Mesodermal cell (in vitro differentiated cells): ENCODE results near the gene KLHL40.

Experiments
- H3K27ac ChIP-seq: 2 replicates; pipeline ENCODE4 v1.7.0; 2013; ENCODE audit warnings: mild to moderate bottlenecking, low read depth, low read length, moderate library complexity; ENCODE audit not compliant: severe bottlenecking
- H3K36me3 ChIP-seq: 2 replicates; pipeline ENCODE4 v1.7.1; 2013; ENCODE audit warnings: mild to moderate bottlenecking, low read length, moderate library complexity; ENCODE audit not compliant: control insufficient read depth, insufficient read depth
- H3K4me1 ChIP-seq: one replicate; pipeline ENCODE4 v1.7.1; 2013; ENCODE audit warnings: mild to moderate bottlenecking, low read length; ENCODE audit not compliant: insufficient read depth, control insufficient read depth, poor library complexity, severe bottlenecking
- H3K4me3 ChIP-seq: 2 replicates; pipeline ENCODE4 v1.7.0; 2013; ENCODE audit warnings: low read length, control low read depth, mild to moderate bottlenecking; ENCODE audit not compliant: insufficient read depth, poor library complexity, severe bottlenecking; ENCODE audit errors: extremely low read depth
- H3K9me3 ChIP-seq: 2 replicates; pipeline ENCODE4 v1.7.1; 2013; ENCODE audit warnings: mild to moderate bottlenecking, low read length, moderate library complexity; ENCODE audit not compliant: control insufficient read depth
- WGBS, 2 experiments: methylation state at CpG; one replicate each; pipeline ENCODE4 v1.1.5; 2013; ENCODE audit warnings: missing lambda C conversion rate in 2 of 2; ENCODE audit not compliant: insufficient coverage in 2 of 2; 5-methylcytosine and 5-hydroxymethylcytosine counted together

Gene KLHL40

GRCh38 chr3:42706721-42707619 lies 21.6 kb downstream of the KLHL40 start:
- Histone ChIP-seq H3K36me3 (no peaks in the 10 kb centered on the region), H3K4me1 (no peaks in the 10 kb centered on the region), H3K4me3 (no peak overlapping the region), H3K9me3 (no peaks in the 10 kb centered on the region), H3K27ac (no peak overlapping the region)
- 77 to 86% methylated on average over 6 of the region's 7 CpGs for WGBS, 2 experiments

GRCh38 chr3:42707620-42708355 lies 22.5 kb downstream of the KLHL40 start:
- no peaks in the 10 kb centered on the region for H3K4me1 ChIP-seq
- H3K27ac ChIP-seq, result no peak overlapping the region
- H3K4me3 ChIP-seq, result no peak overlapping the region
- no peaks in the 10 kb centered on the region for H3K9me3 ChIP-seq
- no peaks in the 10 kb centered on the region for H3K36me3 ChIP-seq
- 90 to 91% methylated on average over 5 to 6 of the region's 8 CpGs for WGBS, 2 experiments

GRCh38 chr3:42708611-42709151 lies 23.3 kb downstream of the KLHL40 start:
- Histone ChIP-seq H3K36me3 (no peaks in the 10 kb centered on the region), H3K4me3 (no peak overlapping the region), H3K9me3 (no peaks in the 10 kb centered on the region), H3K4me1 (no peaks in the 10 kb centered on the region), H3K27ac (no peak overlapping the region)
- 85 to 94% methylated on average over 9 to 10 of the region's 10 CpGs for WGBS, 2 experiments

- Histone ChIP-seq H3K27ac (no peak overlapping the region), H3K4me1 (no peaks in the 10 kb centered on the region), H3K36me3 (no peaks in the 10 kb centered on the region), H3K4me3 (no peak overlapping the region), H3K9me3 (no peaks in the 10 kb centered on the region)
- 90 to 93% methylated on average over 5 to 7 of the region's 10 CpGs for WGBS, 2 experiments
These were observed 24.3 kb downstream of the KLHL40 start for GRCh38 chr3:42709621-42710020.

GRCh38 chr3:42710323-42711021 lies 25.1 kb downstream of the KLHL40 start:
- no peaks in the 10 kb centered on the region for H3K36me3 ChIP-seq
- no peaks in the 10 kb centered on the region for H3K9me3 ChIP-seq
- H3K4me1 ChIP-seq, result no peaks in the 10 kb centered on the region
- no peak overlapping the region for H3K4me3 ChIP-seq
- H3K27ac ChIP-seq, result no peak overlapping the region
- 69 to 87% methylated on average over 4 to 5 of the region's 7 CpGs for WGBS, 2 experiments

- H3K4me1 ChIP-seq, result no peaks in the 10 kb centered on the region
- no peaks in the 10 kb centered on the region for H3K9me3 ChIP-seq
- H3K4me3 ChIP-seq, result no peak overlapping the region
- H3K27ac ChIP-seq, result no peak overlapping the region
- H3K36me3 ChIP-seq, result no peaks in the 10 kb centered on the region
- WGBS, 2 experiments, result 77 to 81% methylated on average over 3 to 5 of the region's 6 CpGs
These were observed 26.4 kb downstream of the KLHL40 start for GRCh38 chr3:42711491-42712343.

GRCh38 chr3:42712344-42712648 lies 27.0 kb downstream of the KLHL40 start:
- Histone ChIP-seq H3K27ac (no peak overlapping the region), H3K36me3 (no peaks in the 10 kb centered on the region), H3K4me1 (no peaks in the 10 kb centered on the region), H3K9me3 (no peaks in the 10 kb centered on the region), H3K4me3 (no peak overlapping the region)
- WGBS, 2 experiments, result 72 to 91% methylated on average over 3 to 4 of the region's 4 CpGs

GRCh38 chr3:42712688-42713372 lies 27.5 kb downstream of the KLHL40 start:
- no peak overlapping the region for H3K4me3 ChIP-seq
- no peak overlapping the region for H3K27ac ChIP-seq
- no peaks in the 10 kb centered on the region for H3K9me3 ChIP-seq
- no peaks in the 10 kb centered on the region for H3K4me1 ChIP-seq
- no peaks in the 10 kb centered on the region for H3K36me3 ChIP-seq
- WGBS, 2 experiments, result 87 to 93% methylated on average over 3 to 5 of the region's 5 CpGs

- Histone ChIP-seq H3K4me3 (no peak overlapping the region), H3K9me3 (no peaks in the 10 kb centered on the region), H3K36me3 (no peaks in the 10 kb centered on the region), H3K27ac (no peak overlapping the region), H3K4me1 (no peaks in the 10 kb centered on the region)
- 75 to 84% methylated on average over 1 to 2 of the region's 2 CpGs for WGBS, 2 experiments
These were observed 28.4 kb downstream of the KLHL40 start for GRCh38 chr3:42713747-42714146.
